ENCODE data around the gene MORN4. TPM values are rescaled to one million over a fixed set of nuclear protein-coding genes. Genes with fewer than 3 reads are reported as not detected.

The MORN4 gene
- polyA plus RNA-seq (ENCODE audit: low read depth in 6 of 6): 1 to 10 TPM in 2 of 6 donors, under 1 TPM in 3, not detected in 1; 0.27 to 2.1 (median 0.77) TPM

DNA sequence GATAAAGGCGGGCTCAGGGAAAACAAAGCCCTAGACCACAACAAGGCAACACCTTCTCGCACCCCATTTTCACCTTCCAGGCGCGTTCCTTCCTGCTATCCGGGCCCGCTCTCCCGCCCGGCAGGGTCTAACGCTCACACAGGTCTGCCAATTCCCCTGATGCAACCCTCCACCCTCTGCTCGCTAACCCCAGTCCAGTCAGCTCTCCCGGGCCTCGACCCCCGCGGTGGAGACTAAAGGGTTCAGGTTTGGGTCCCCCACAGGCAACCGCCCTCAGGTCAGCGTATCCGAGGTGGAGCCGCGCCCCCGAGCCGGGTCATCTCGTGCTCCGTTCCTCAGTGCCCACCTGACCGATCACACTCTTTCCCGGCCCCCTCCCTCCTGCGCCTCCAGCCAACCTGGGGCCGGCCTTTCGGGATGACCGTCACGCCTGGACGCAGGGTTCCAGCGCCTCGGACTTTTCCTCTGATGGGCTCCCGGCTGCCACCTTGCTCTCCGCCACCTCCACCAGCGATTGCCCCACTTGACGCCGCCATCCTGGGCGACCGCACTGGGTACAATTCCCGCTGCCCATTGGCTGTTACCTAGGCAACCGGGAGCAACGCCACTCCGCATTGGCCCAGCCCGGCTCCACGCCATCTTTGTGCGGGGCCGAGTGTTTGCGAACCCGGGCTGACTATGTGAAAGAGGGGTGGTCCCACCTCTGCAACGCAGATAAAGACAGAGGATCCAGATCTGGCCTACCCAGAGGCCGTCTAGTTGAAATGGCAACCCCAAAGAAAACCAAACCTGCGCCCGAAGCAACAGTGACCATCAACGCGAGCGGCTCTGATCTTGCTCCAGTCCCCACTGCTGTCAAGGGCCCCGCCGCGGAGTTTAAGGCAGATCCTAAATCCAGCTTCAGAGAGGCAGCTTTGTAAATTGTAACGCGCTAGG, at the start of gene MORN4:
MORN4 (minus strand) TSS at position 552 of the 936 bp plus-strand sequence. CDS start 13,847 bp downstream, outside the sequence.
- H3K27ac Mint-ChIP-seq: peak within 1 kb of the TSS; percentile 26 to 97 (median 90)
- H3K4me3 Mint-ChIP-seq: peak within 1 kb of the TSS; percentile 92 to 99 (median 96)

GRCh38 chr10:97682042-97682441, 48.7 kb upstream of the MORN4 start:
- Mint-ChIP-seq H3K9me3 (no peaks in the 10 kb centered on the region), H3K4me3 (no peak overlapping the region), H3K27me3 (no peaks in the 10 kb centered on the region), H3K4me1 (peaks cover 0 to 13% (median 4%) of the 10 kb centered on the region in 3 donors), H3K36me3 (no peaks in the 10 kb centered on the region), H3K27ac (no peak overlapping the region)
- DNase-seq (no peak), ATAC-seq (ENCODE audit: low read depth in 2 of 2) (no peak)

More for the DNA sequence above, at the start of gene MORN4:
- Mint-ChIP-seq H3K27me3 (peaks cover 0 to 5% (median 4%) of the 10 kb centered on the region in 3 donors), H3K9me3 (peaks cover 0 to 2% (median 0%) of the 10 kb centered on the region in 7 donors), H3K36me3 (peaks cover 0 to 7% of the 10 kb centered on the region in 2 donors), H3K4me1 (peaks cover 10 to 12% (median 11%) of the 10 kb centered on the region in 3 donors)
- DNase-seq: peak; percentile 87
- peak; percentile 100 for ATAC-seq (ENCODE audit: low read depth in 2 of 2)

DNA sequence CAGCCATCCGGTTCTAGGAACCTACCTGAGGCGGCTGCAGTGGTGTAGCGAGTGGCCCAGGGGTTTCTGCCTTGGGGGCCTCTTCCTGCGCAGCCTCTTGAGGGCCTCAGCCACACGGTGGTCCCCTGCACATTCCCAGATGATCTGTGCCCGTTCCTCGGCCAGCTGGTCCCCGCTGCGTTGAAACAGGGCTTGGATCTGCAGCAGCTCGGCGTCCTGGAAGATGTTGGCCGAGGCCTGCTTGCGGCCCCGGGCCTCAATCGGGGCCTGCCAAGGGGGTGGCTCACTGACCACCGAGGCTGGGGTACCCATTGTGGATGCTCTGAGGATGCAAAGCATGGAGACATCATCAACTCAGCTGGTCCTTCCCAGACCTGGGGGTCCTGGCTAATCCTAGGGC, 46.3 kb upstream of the MORN4 start:
- no peak overlapping the region for H3K4me3 Mint-ChIP-seq
- H3K9me3 Mint-ChIP-seq: no peaks in the 10 kb centered on the region
- H3K27me3 Mint-ChIP-seq: no peaks in the 10 kb centered on the region
- DNase-seq (no peak), ATAC-seq (ENCODE audit: low read depth in 2 of 2) (no peak)
- H3K36me3 Mint-ChIP-seq: peaks cover 0 to 4% of the 10 kb centered on the region in 2 donors
- H3K4me1 Mint-ChIP-seq: peaks cover 0 to 10% (median 10%) of the 10 kb centered on the region in 3 donors
- H3K27ac Mint-ChIP-seq: no peak overlapping the region

DNA sequence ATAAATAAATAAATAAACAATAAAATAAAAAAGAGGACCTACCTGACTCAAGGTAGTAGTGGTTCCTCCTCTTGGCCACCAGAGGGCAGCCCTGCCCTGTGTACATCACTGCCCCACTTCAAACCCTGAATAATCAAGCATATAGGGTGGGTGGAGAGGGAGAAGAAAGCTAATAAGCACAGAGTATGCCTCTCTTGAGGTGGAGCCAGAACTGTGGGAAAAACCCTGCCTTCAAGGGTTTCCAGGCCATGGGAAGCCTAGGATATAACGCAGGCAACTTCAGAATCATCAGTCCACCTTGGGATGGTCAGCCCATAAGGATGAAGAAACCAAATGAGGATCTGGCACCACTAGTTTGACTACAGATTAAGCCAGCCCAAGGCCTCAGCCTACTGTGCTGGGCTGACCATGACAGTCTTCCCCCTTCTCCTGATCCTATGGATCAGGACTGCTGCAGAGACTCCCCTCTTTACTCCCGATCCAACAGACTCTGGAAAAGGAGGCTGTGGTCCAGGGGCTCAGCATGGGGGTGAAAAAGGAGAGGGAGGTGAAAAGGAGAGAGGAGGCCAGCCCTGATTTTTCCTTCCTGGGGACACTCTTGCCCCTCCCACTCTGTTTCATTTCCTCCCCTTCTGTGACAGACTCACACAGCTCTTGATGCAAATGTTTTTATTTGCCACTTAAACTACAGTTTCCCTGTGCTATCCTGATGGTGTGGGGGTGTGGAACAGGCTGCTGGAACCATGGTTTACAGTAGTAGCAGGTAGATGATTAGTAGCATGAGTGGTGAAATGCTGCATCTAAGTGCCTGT, 43.7 kb upstream of the MORN4 start:
- Mint-ChIP-seq H3K27ac (peak overlapping the region; percentile 4 to 91 (median 30)), H3K27me3 (no peaks in the 10 kb centered on the region), H3K4me3 (peak overlapping the region in 1 of 8 donors; percentile 33), H3K4me1 (peaks cover 0 to 10% (median 10%) of the 10 kb centered on the region in 3 donors), H3K36me3 (peaks cover 0 to 9% of the 10 kb centered on the region in 2 donors), H3K9me3 (no peaks in the 10 kb centered on the region)
- ATAC-seq (ENCODE audit: low read depth in 2 of 2) (peak; percentile 81 to 90), DNase-seq (peak; percentile 55)

DNA sequence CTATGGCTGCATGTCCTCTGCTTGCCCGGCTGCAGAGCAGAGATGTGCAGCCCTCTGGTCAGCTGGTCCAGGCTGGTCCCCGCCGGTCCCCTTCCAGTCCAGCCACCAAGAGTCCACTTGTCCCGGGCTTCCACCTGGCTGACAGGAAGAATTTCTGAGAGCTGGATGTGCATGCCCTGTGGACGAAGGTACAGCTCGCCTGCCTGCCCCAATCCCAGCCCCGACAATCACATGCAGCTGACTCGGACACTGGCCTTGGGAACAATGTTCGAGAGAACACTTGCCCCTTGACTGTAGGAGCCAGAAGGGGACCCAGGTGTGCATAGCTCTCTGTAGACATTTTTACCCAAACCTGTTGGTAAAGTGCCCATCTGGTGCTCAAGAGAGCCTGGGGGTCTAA, 41.9 kb upstream of the MORN4 start:
- no peaks in the 10 kb centered on the region for H3K9me3 Mint-ChIP-seq
- H3K27me3 Mint-ChIP-seq: no peaks in the 10 kb centered on the region
- no peak for ATAC-seq (ENCODE audit: low read depth in 2 of 2)
- H3K4me1 Mint-ChIP-seq: peaks cover 0 to 10% (median 10%) of the 10 kb centered on the region in 3 donors
- H3K27ac Mint-ChIP-seq: no peak overlapping the region
- peaks cover 0 to 9% of the 10 kb centered on the region in 2 donors for H3K36me3 Mint-ChIP-seq
- DNase-seq: no peak
- no peak overlapping the region for H3K4me3 Mint-ChIP-seq

DNA sequence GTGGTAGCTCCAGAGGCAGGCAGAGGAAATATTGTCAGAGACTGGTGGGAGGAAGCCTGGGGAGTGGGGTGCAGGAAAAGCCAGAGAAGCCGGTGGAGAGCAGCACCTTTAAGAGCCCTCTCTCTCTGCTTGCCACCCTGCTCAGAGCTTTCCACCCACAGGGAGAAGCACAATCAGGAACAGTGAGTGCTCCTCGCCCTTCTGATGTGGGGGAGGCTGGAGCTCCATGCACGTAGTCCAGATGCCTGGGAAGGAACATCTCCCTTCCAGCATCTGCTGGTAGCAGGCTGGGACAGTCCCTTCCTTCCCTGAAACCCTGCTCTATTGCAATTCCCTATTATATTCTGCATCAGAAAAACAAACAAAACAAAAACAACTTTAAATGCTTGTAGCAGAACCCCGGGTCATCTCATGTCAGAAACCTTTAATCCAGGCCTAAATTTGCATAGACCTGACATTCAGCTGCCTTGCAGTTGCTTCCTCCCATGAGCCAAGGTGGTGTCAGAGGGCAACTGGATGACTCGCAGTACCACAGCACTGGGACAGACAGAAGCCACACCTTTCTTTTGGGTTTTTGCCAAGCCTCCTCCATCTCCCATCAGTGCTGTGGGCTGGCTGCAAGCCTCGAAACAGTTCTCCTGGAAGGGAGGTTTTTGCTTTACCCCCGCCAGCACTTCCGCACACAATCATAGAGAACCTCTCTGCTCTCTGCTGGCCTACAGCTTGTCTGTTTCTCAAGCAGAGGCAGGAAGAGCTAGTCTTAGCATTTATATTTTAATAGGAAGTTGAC, 40.6 kb upstream of the MORN4 start:
- ATAC-seq (ENCODE audit: low read depth in 2 of 2): no peak
- no peak for DNase-seq
- Mint-ChIP-seq H3K4me3 (no peak overlapping the region), H3K36me3 (peaks cover 0 to 9% of the 10 kb centered on the region in 2 donors), H3K4me1 (peaks cover 0 to 10% (median 10%) of the 10 kb centered on the region in 3 donors), H3K27ac (peak overlapping the region in 1 of 6 donors; percentile 58), H3K27me3 (no peaks in the 10 kb centered on the region), H3K9me3 (no peaks in the 10 kb centered on the region)

- no peak overlapping the region for H3K4me3 Mint-ChIP-seq
- H3K36me3 Mint-ChIP-seq: peaks cover 13 to 16% of the 10 kb centered on the region in 2 donors
- DNase-seq: no peak
- no peak for ATAC-seq (ENCODE audit: low read depth in 2 of 2)
- H3K27ac Mint-ChIP-seq: peak overlapping the region in 1 of 6 donors; percentile 13
- H3K9me3 Mint-ChIP-seq: no peaks in the 10 kb centered on the region
- H3K27me3 Mint-ChIP-seq: no peaks in the 10 kb centered on the region
- no peaks in the 10 kb centered on the region for H3K4me1 Mint-ChIP-seq
Observed at GRCh38 chr10:97669571-97669970, 36.3 kb upstream of the MORN4 start.

DNA sequence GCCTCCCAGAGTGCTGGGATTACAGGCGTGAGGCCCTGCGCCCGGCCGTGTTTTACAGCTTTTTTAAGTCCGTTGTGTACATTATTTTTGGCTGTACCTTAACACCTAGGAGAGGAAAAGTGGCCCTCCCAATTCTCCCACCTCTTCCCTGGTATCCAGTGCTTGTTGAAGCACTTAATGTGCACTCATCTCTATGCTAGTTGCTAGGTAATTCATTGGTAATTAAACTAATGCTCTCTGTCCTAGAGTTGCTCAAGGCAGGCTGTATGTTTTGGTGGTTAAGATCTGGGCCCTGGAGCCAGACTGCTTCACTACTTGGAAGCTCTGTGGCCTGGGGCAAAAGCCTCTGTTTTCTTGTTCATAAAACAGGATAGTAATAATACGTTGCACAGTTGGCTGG, 34.2 kb upstream of the MORN4 start:
- ATAC-seq (ENCODE audit: low read depth in 2 of 2): no peak
- H3K27me3 Mint-ChIP-seq: no peaks in the 10 kb centered on the region
- no peaks in the 10 kb centered on the region for H3K9me3 Mint-ChIP-seq
- DNase-seq: no peak
- peak overlapping the region in 1 of 6 donors; percentile 9 for H3K27ac Mint-ChIP-seq
- no peak overlapping the region for H3K4me3 Mint-ChIP-seq
- no peaks in the 10 kb centered on the region for H3K4me1 Mint-ChIP-seq
- H3K36me3 Mint-ChIP-seq: peaks cover 21 to 22% of the 10 kb centered on the region in 2 donors

DNA sequence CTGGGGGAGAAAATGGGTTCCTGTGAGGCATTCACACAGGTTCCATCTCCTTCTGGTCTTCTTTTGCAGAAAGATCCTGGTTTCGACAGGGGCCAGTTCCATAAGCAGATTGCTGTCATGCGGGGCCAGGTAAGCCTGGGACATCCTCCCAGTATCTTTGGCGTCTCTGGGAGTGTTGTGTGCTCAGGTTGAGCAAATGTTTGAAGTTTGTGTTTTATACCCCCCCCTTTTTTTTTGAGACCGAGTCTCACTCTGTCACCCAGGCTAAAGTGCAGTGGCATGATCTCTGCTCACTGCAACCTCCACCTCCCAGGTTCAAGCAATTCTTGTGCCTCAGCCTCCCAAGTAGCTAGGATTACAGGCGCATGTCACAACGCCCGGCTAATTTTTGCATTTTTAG, 33.7 kb upstream of the MORN4 start:
- H3K36me3 Mint-ChIP-seq: peaks cover 21 to 22% of the 10 kb centered on the region in 2 donors
- no peaks in the 10 kb centered on the region for H3K4me1 Mint-ChIP-seq
- H3K9me3 Mint-ChIP-seq: no peaks in the 10 kb centered on the region
- ATAC-seq (ENCODE audit: low read depth in 2 of 2) (no peak), DNase-seq (no peak)
- no peak overlapping the region for H3K27ac Mint-ChIP-seq
- no peaks in the 10 kb centered on the region for H3K27me3 Mint-ChIP-seq
- H3K4me3 Mint-ChIP-seq: no peak overlapping the region

DNA sequence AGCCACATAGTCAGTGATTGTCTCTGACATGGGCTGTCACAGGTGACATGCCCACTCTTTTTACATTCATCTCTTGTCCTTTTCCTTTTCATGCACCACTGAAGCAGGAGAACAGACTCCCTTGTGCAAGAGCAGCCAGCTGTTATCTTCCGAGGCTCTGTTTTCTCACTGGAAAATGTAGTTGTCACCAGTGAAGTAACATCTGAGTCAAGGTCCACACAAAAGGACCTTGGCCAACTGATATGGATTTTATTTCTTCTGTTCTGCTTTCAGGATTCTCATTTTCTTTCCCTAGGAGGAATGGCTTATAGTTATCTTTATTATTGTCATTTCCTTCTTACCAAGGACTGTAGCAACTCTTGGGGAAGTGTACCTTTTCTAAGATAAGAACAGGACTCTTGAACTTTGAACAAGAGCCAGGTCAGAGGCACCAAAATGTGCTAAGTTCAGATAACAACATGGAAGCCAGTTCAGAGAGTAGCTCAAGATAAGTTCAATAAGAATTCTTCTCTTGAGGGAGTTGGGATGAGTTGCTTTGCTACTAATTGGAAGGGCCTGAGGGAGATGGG, 31.1 kb upstream of the MORN4 start:
- H3K4me1 Mint-ChIP-seq: no peaks in the 10 kb centered on the region
- no peaks in the 10 kb centered on the region for H3K27me3 Mint-ChIP-seq
- no peak overlapping the region for H3K27ac Mint-ChIP-seq
- DNase-seq (no peak), ATAC-seq (ENCODE audit: low read depth in 2 of 2) (no peak)
- peaks cover 21 to 22% of the 10 kb centered on the region in 2 donors for H3K36me3 Mint-ChIP-seq
- H3K9me3 Mint-ChIP-seq: no peaks in the 10 kb centered on the region
- no peak overlapping the region for H3K4me3 Mint-ChIP-seq

DNA sequence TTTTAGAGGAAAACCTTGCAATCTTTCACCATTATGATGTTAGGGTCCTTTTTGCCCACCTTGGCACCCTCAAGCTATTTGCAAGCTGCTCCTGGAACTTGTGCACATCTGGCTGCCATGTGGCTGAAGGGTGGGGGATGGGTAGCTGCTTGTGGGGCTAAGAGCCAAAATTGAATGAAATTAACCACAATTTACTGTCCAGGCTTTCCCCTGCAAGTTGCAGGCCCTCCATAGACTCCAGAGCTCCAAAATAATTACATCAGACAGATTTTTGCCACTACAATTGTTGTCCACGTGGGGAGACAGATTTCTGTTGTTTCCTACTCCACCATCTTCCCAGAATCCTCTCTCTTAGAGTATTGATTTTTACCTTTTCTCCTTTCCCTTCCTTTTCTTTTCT, 26.3 kb upstream of the MORN4 start:
- Mint-ChIP-seq H3K4me1 (no peaks in the 10 kb centered on the region), H3K4me3 (no peak overlapping the region), H3K27me3 (no peaks in the 10 kb centered on the region), H3K36me3 (peaks cover 25 to 28% of the 10 kb centered on the region in 2 donors), H3K9me3 (no peaks in the 10 kb centered on the region), H3K27ac (peak overlapping the region in 1 of 6 donors; percentile 89)
- ATAC-seq (ENCODE audit: low read depth in 2 of 2) (no peak), DNase-seq (no peak)

DNA sequence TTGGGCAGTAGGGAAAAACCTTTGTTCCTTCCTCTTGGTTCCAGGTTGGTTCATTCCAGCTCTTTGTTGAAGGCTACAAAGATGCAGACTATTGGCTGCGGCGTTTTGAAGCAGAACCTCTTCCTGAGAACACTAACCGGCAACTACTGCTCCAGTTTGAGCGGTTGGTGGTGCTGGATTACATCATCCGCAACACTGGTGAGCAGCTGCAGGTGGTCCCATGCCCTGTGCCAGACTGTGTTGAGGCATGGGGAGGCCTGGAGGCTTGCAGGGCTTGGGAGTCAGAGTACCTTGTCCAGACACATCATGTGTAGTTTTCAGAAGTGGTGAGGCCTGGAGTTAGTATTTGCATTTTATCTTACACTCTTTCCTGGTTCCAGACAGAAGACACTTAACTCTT, 23.5 kb upstream of the MORN4 start:
- Mint-ChIP-seq H3K27me3 (no peaks in the 10 kb centered on the region), H3K36me3 (peaks cover 25 to 34% of the 10 kb centered on the region in 2 donors), H3K9me3 (no peaks in the 10 kb centered on the region), H3K4me3 (peak overlapping the region in 1 of 8 donors; percentile 15), H3K27ac (no peak overlapping the region), H3K4me1 (no peaks in the 10 kb centered on the region)
- DNase-seq (no peak), ATAC-seq (ENCODE audit: low read depth in 2 of 2) (no peak)

Measured in naive B cell (primary cell).